ENCODE measurements around the gene PTPRD.
"Not testable (repeated sequence)": the region's sequence is repeated elsewhere in the genome, so short reads cannot be mapped to it uniquely, and the experiment has no call there.

The PTPRD gene

GRCh38 chr9:9556865-9557803, 1055.7 kb downstream of the PTPRD start:
- in situ Hi-C loops (cut with MboI; ENCODE audit: low sequenced_read_pairs): no loop called here

DNA sequence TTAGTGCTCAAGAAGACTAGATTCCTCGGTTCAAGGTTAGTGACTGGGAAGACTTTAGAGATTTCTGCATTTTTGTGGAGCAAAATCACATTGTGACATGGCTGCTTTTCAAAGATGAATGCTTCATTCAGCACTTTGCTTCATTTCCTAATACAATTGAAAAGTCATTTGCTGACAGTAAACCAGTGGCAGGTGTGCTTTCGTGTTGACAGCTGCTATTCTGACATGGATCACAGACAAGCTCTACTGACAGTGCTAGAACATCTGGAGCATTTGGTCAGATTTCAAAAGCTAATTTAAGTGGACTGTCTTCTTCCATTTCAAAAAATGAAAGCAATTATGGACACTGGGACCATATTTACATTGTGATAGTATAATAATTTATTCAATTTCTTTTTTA, 1060.1 kb downstream of the PTPRD start:
- in situ Hi-C loops (cut with MboI; ENCODE audit: low sequenced_read_pairs): no loop called here

DNA sequence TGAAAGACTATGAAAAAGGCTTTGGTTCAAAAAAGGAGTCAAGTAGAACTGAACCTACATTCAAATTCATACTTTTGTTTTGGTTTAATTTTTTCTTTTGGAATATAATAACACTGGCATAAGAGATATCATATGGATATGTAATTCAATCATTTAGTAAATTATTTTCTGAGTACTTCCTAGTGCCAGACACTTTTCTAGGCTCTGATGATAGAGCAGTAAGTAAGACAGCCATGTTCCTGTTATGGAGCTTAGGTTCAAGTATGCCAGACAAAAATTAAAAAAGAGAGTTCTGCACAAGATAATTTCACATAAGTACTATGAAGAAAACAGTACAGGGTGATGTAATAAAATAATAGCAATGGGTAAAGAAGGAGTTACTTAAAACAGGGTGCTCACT, 1074.0 kb downstream of the PTPRD start:
- in situ Hi-C loops (cut with MboI; ENCODE audit: low sequenced_read_pairs): no loop called here

GRCh38 chr9:9538356-9538755, 1074.4 kb downstream of the PTPRD start:
- in situ Hi-C loops (cut with MboI; ENCODE audit: low sequenced_read_pairs): no loop called here

DNA sequence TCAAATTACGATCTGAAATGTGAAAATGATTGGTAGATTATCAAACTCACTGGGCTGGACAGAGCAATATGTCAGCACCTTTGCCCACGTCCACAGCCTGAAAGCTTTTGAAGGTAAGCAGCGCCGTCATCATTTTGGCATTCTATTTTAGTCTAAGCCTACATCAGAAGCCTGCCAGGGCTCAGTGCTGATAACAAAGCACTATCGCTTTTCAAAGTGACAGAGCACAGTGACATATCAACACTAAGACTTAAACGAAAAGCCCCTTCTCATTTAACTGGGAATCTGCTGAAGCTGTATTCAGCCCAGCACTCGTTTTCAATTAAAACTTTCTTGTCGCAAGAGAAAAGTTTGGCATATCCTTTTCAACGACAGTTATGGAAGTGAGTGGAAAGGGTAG, 1076.3 kb downstream of the PTPRD start:
- in situ Hi-C loops (cut with MboI; ENCODE audit: low sequenced_read_pairs): no loop called here

DNA sequence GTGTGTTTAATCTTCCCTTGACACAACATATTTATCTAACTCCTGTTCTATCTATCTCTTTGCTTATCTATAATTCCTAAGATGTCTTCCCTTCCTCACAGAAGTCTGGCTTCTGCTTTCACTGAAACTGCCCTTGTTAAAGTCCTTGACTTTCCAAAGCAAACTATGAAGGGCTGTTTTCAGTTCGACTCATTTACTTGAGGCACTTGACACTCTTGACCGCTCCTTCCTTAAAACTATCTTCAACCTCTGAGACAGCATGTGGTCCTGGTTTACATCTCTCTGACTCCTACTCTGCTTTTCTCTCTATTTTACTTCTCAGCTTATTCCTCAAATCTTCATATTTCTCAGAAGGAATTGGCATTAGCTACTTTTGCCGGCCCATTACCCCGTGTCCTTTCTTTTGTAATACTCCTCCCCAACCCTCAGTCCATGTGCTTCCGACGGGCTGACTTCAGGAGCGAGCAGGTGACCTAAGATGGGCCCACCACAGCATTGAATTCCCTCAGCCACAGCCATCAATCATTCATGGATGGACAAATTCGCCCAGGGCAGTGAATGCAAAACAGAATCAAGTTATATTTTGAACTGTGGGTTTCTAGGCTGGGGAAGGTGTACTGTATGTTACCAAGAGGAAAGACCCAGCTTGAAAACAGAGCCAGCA, 1089.2 kb downstream of the PTPRD start:
- in situ Hi-C loops (cut with MboI; ENCODE audit: low sequenced_read_pairs): no loop called here

DNA sequence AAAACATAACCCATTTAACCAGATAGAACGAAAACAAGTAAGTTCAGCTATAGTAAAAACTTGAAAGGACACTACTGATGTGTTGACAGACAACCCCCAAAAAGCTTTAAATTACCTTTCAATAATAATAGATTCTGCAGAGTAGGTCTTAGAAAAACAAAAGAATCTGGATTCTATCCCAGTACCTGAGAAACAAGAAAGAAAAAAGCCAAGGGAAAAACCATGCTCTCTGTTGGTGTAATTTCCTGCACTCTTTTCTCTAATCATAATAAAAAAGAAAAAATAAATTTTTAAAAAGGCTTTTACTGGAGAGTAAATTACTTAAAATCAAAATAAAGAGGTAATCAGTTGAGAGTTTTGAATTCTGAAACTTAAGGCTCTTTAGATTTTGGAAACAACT, 1090.4 kb downstream of the PTPRD start:
- in situ Hi-C loops (cut with MboI; ENCODE audit: low sequenced_read_pairs): no loop called here

- in situ Hi-C loops (cut with MboI; ENCODE audit: low sequenced_read_pairs): no loop called here
Measured at GRCh38 chr9:9521033-9521779, 1091.6 kb downstream of the PTPRD start.

- in situ Hi-C loops (cut with MboI; ENCODE audit: low sequenced_read_pairs): no loop called here
Measured at GRCh38 chr9:9504869-9505268, 1107.9 kb downstream of the PTPRD start.

GRCh38 chr9:9499546-9499945, 1113.3 kb downstream of the PTPRD start:
- in situ Hi-C loops (cut with MboI; ENCODE audit: low sequenced_read_pairs): no loop called here

- in situ Hi-C loops (cut with MboI; ENCODE audit: low sequenced_read_pairs): no loop called here
Measured at GRCh38 chr9:9498846-9499245, 1114.0 kb downstream of the PTPRD start.

DNA sequence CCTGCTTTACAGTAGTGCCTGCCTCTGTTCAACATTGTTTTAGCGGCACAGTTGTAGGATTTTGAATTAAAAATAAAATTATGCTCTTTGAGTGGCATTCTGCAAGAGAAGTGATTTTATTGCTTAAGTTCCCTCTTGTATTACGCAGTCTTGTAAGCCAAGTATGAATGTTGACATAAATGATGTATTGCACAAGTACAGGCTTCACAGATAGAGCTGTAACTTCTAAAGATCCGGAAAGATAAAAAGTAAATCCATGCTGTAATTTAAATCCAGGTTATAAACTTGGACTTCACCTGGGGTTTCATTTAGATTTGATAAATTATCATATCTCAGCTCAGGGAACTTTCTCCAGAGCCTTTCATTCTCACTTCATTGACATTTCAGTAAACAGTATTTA, 1114.7 kb downstream of the PTPRD start:
- in situ Hi-C loops (cut with MboI; ENCODE audit: low sequenced_read_pairs): no loop called here

GRCh38 chr9:9494336-9494735, 1118.5 kb downstream of the PTPRD start:
- in situ Hi-C loops (cut with MboI; ENCODE audit: low sequenced_read_pairs): no loop called here

- in situ Hi-C loops (cut with MboI; ENCODE audit: low sequenced_read_pairs): no loop called here
Measured at GRCh38 chr9:9492506-9492905, 1120.3 kb downstream of the PTPRD start.

- in situ Hi-C loops (cut with MboI; ENCODE audit: low sequenced_read_pairs): no loop called here
Measured at GRCh38 chr9:9489183-9489582, 1123.6 kb downstream of the PTPRD start.

DNA sequence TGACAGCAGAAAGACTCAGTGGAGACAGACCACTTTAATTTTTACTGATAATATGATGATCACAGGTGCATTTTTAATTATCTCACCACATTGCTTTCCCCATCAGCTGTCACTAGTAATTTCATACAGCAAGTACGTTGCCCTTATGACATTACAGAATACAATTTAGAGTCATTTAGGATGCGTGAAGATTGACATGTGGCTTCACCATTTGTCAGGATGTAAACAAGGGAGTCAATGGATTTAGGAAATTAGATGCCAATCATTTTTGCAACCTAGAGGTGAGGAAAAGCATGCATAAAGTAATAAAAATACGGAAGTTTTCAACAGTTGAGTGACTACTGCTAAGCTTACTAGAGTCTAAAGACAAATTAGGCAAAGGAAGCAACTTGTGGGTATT, 1129.6 kb downstream of the PTPRD start:
- in situ Hi-C loops (cut with MboI; ENCODE audit: low sequenced_read_pairs): no loop called here

- in situ Hi-C loops (cut with MboI; ENCODE audit: low sequenced_read_pairs): no loop called here
Measured at GRCh38 chr9:9478741-9479140, 1134.1 kb downstream of the PTPRD start.

GRCh38 chr9:9469271-9469670, 1143.5 kb downstream of the PTPRD start:
- in situ Hi-C loops (cut with MboI; ENCODE audit: low sequenced_read_pairs): no loop called here

DNA sequence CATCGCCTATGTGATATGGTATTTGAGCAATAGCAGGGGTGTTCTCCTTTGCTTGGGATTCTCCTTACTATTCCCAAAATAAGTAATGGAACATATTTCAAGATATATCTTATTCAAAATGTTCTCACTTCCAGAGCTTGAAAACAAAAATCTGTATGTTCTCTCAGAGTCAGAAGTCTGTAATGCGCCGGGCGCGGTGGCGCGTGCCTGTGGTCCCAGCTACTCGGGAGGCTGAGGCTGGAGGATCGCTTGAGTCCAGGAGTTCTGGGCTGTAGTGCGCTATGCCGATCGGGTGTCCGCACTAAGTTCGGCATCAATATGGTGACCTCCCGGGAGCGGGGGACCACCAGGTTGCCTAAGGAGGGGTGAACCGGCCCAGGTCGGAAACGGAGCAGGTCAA, 1170.9 kb downstream of the PTPRD start:
- in situ Hi-C loops (cut with MboI; ENCODE audit: low sequenced_read_pairs): not testable (repeated sequence)

- in situ Hi-C loops (cut with MboI; ENCODE audit: low sequenced_read_pairs): no loop called here
Measured at GRCh38 chr9:9437641-9438040, 1175.2 kb downstream of the PTPRD start.

DNA sequence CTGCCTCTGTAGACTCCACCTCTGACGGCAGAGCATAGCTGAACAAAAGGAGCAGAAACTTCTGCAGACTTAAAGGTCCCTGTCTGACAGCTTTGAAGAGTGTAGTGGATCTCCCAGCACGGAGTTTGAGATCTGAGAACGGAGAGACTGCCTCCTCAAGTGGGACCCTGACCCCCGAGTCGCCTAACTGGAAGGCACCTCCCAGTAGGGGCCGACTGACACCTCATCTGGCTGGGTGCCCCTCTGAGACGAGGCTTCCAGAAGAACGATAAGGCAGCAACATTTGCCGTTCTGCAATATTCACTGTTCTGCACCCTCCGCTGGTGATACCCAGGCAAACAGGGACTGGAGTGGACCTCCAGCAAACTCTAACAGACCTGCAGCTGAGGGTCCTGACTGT, 1186.3 kb downstream of the PTPRD start:
- in situ Hi-C loops (cut with MboI; ENCODE audit: low sequenced_read_pairs): not testable (repeated sequence)

GRCh38 chr9:9412241-9412640, 1200.6 kb downstream of the PTPRD start:
- in situ Hi-C loops (cut with MboI; ENCODE audit: low sequenced_read_pairs): no loop called here
